Measurements from ENCODE around the gene TESK1. TPM values are rescaled to one million over a fixed set of nuclear protein-coding genes. Genes with fewer than 3 reads are reported as not detected.
A peak's percentile ranks its signal among the peaks of the same experiment; 100 is the strongest.

Gene TESK1
- total and polyA plus RNA-seq, 4 donors: 13.7 to 46.9 (median 30.5) TPM

- Histone ChIP-seq H3K9me3 (ENCODE audit: control insufficient read depth in 4 of 4, insufficient read depth in 3 of 4, low read length in 3 of 4) (no peaks in the 10 kb centered on the region), H3K36me3 (ENCODE audit: control insufficient read depth in 4 of 4, insufficient read depth in 4 of 4, low read length in 4 of 4) (peaks cover 0 to 17% (median 15%) of the 10 kb centered on the region in 4 donors), H3K4me3 (peak within 1 kb of the TSS; percentile 93), H3K27me3 (ENCODE audit: control insufficient read depth in 3 of 3, insufficient read depth in 3 of 3, low read length in 2 of 3) (no peaks in the 10 kb centered on the region), H3K9ac (ENCODE audit: insufficient read depth in 1 of 2, low read length in 2 of 2) (peak within 1 kb of the TSS; percentile 94 to 100), H3K27ac (ENCODE audit: low read depth in 1 of 2, low read length in 1 of 2) (peak within 1 kb of the TSS; percentile 94 to 99), H3K4me1 (ENCODE audit: control insufficient read depth in 5 of 5, insufficient read depth in 5 of 5, low read length in 5 of 5) (peaks cover 0 to 15% (median 3%) of the 10 kb centered on the region in 5 donors)
- TF ChIP-seq CTCF (IDR thresholded peaks at IDR 0.05; ENCODE audit: control extremely low read depth, extremely low read depth): no peak
- peak; percentile 99 for DNase-seq
- peak; percentile 93 for ATAC-seq (ENCODE audit: insufficient read depth, low FRiP score)
- 0 to 1% methylated on average over 42 of the region's 42 CpGs for WGBS, 2 donors
Measured at GRCh38 chr9:35657546-35658136, 52.6 kb downstream of the TESK1 start, which contains the start of gene RMRP. Gene RMRP, minus strand, starts transcription at chr9:35658019.

GRCh38 chr9:35658137-35658967 lies 53.3 kb downstream of the TESK1 start, which contains the start of gene CCDC107:
Gene CCDC107, plus strand, starts transcription at chr9:35658292. Its CDS starts 88 bp downstream, at chr9:35658380.
- no peaks in the 10 kb centered on the region for H3K9me3 ChIP-seq (ENCODE audit: control insufficient read depth in 4 of 4, insufficient read depth in 3 of 4, low read length in 3 of 4)
- peak; percentile 88 for ATAC-seq (ENCODE audit: insufficient read depth, low FRiP score)
- H3K27ac ChIP-seq (ENCODE audit: low read depth in 1 of 2, low read length in 1 of 2): peak within 1 kb of the TSS; percentile 94 to 99
- TF ChIP-seq CTCF (IDR thresholded peaks at IDR 0.05; ENCODE audit: control extremely low read depth, extremely low read depth): peak; percentile 2
- peak within 1 kb of the TSS; percentile 93 for H3K4me3 ChIP-seq
- H3K4me1 ChIP-seq (ENCODE audit: control insufficient read depth in 5 of 5, insufficient read depth in 5 of 5, low read length in 5 of 5): peaks cover 0 to 15% (median 3%) of the 10 kb centered on the region in 5 donors
- peak within 1 kb of the TSS; percentile 94 to 100 for H3K9ac ChIP-seq (ENCODE audit: insufficient read depth in 1 of 2, low read length in 2 of 2)
- H3K36me3 ChIP-seq (ENCODE audit: control insufficient read depth in 4 of 4, insufficient read depth in 4 of 4, low read length in 4 of 4): peaks cover 0 to 17% (median 15%) of the 10 kb centered on the region in 4 donors
- DNase-seq: peak in 2 of 3 donors; percentile 91 to 93
- WGBS, 2 donors: 0 to 1% methylated on average over 61 to 67 of the region's 67 CpGs
- H3K27me3 ChIP-seq (ENCODE audit: control insufficient read depth in 3 of 3, insufficient read depth in 3 of 3, low read length in 2 of 3): no peaks in the 10 kb centered on the region

- DNase-seq: peak in 1 of 3 donors; percentile 39
Measured at GRCh38 chr9:35658968-35659220, 53.8 kb downstream of the TESK1 start.

More at GRCh38 chr9:35658968-35659220, 53.8 kb downstream of the TESK1 start:
- no peak for ATAC-seq (ENCODE audit: insufficient read depth, low FRiP score)
- WGBS, 2 donors: 0% methylated on average over 2 of the region's 2 CpGs
- Histone ChIP-seq H3K27me3 (ENCODE audit: control insufficient read depth in 3 of 3, insufficient read depth in 3 of 3, low read length in 2 of 3) (no peaks in the 10 kb centered on the region), H3K9me3 (ENCODE audit: control insufficient read depth in 4 of 4, insufficient read depth in 3 of 4, low read length in 3 of 4) (no peaks in the 10 kb centered on the region), H3K4me3 (peak overlapping the region; percentile 93), H3K36me3 (ENCODE audit: control insufficient read depth in 4 of 4, insufficient read depth in 4 of 4, low read length in 4 of 4) (peaks cover 0 to 17% (median 15%) of the 10 kb centered on the region in 4 donors), H3K9ac (ENCODE audit: insufficient read depth in 1 of 2, low read length in 2 of 2) (peak overlapping the region; percentile 53 to 94), H3K27ac (ENCODE audit: low read depth in 1 of 2, low read length in 1 of 2) (peak overlapping the region; percentile 94 to 99), H3K4me1 (ENCODE audit: control insufficient read depth in 5 of 5, insufficient read depth in 5 of 5, low read length in 5 of 5) (peaks cover 0 to 16% (median 3%) of the 10 kb centered on the region in 5 donors)
- TF ChIP-seq CTCF (IDR thresholded peaks at IDR 0.05; ENCODE audit: control extremely low read depth, extremely low read depth): no peak

Measured in lung (tissue), 12 donors.